ENCODE results near the gene CASS4.

DNA sequence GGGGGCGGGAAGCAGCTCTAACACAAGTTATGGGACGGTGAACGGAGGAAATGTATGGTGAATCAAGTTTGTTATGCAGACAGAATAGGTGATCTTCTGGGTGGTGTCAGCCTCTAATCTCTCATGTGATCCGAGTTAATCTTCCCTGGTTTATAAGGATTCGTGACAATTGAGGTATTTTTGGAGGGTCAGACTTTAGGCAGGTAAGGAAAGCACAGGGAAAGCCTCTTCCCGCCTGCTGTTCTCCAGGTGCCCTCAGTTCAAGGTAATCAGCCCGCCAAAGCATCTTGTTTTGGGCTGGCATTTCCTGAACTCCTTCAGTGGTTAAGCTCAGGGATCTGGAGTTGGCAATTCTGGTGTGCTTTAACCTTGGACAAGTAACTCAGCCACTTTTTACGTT lies 18.4 kb upstream of the CASS4 start:
- TF ChIP-seq, protein P1, sequence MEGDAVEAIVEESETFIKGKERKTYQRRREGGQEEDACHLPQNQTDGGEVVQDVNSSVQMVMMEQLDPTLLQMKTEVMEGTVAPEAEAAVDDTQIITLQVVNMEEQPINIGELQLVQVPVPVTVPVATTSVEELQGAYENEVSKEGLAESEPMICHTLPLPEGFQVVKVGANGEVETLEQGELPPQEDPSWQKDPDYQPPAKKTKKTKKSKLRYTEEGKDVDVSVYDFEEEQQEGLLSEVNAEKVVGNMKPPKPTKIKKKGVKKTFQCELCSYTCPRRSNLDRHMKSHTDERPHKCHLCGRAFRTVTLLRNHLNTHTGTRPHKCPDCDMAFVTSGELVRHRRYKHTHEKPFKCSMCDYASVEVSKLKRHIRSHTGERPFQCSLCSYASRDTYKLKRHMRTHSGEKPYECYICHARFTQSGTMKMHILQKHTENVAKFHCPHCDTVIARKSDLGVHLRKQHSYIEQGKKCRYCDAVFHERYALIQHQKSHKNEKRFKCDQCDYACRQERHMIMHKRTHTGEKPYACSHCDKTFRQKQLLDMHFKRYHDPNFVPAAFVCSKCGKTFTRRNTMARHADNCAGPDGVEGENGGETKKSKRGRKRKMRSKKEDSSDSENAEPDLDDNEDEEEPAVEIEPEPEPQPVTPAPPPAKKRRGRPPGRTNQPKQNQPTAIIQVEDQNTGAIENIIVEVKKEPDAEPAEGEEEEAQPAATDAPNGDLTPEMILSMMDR (IDR thresholded peaks at IDR 0.05; ENCODE audit: low read depth, low read length, missing input control), result no peak
- TF ChIP-seq, protein P2, sequence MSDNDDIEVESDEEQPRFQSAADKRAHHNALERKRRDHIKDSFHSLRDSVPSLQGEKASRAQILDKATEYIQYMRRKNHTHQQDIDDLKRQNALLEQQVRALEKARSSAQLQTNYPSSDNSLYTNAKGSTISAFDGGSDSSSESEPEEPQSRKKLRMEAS (IDR thresholded peaks at IDR 0.05), result no peak
- TF ChIP-seq, protein P3, sequence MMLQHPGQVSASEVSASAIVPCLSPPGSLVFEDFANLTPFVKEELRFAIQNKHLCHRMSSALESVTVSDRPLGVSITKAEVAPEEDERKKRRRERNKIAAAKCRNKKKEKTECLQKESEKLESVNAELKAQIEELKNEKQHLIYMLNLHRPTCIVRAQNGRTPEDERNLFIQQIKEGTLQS (IDR thresholded peaks at IDR 0.05), result no peak
- TF ChIP-seq EGR1 (IDR thresholded peaks at IDR 0.05; ENCODE audit: low read depth in 2 of 2) (no peak), SP1 (IDR thresholded peaks at IDR 0.05) (no peak), HNF4G (IDR thresholded peaks at IDR 0.05) (no peak), YY1 (IDR thresholded peaks at IDR 0.05) (no peak), RXRA (IDR thresholded peaks at IDR 0.05) (no peak), TAF1 (conservative IDR thresholded peaks at IDR 0.05) (no peak), NR2F2 (IDR thresholded peaks at IDR 0.05) (no peak), RAD21 (IDR thresholded peaks at IDR 0.05) (no peak), GABPA (IDR thresholded peaks at IDR 0.05 in 1 of 2, conservative IDR thresholded peaks at IDR 0.05 in 1 of 2) (no peak)
- TF ChIP-seq, protein P4, sequence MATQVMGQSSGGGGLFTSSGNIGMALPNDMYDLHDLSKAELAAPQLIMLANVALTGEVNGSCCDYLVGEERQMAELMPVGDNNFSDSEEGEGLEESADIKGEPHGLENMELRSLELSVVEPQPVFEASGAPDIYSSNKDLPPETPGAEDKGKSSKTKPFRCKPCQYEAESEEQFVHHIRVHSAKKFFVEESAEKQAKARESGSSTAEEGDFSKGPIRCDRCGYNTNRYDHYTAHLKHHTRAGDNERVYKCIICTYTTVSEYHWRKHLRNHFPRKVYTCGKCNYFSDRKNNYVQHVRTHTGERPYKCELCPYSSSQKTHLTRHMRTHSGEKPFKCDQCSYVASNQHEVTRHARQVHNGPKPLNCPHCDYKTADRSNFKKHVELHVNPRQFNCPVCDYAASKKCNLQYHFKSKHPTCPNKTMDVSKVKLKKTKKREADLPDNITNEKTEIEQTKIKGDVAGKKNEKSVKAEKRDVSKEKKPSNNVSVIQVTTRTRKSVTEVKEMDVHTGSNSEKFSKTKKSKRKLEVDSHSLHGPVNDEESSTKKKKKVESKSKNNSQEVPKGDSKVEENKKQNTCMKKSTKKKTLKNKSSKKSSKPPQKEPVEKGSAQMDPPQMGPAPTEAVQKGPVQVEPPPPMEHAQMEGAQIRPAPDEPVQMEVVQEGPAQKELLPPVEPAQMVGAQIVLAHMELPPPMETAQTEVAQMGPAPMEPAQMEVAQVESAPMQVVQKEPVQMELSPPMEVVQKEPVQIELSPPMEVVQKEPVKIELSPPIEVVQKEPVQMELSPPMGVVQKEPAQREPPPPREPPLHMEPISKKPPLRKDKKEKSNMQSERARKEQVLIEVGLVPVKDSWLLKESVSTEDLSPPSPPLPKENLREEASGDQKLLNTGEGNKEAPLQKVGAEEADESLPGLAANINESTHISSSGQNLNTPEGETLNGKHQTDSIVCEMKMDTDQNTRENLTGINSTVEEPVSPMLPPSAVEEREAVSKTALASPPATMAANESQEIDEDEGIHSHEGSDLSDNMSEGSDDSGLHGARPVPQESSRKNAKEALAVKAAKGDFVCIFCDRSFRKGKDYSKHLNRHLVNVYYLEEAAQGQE (IDR thresholded peaks at IDR 0.05), result no peak
- TF ChIP-seq, protein P5, sequence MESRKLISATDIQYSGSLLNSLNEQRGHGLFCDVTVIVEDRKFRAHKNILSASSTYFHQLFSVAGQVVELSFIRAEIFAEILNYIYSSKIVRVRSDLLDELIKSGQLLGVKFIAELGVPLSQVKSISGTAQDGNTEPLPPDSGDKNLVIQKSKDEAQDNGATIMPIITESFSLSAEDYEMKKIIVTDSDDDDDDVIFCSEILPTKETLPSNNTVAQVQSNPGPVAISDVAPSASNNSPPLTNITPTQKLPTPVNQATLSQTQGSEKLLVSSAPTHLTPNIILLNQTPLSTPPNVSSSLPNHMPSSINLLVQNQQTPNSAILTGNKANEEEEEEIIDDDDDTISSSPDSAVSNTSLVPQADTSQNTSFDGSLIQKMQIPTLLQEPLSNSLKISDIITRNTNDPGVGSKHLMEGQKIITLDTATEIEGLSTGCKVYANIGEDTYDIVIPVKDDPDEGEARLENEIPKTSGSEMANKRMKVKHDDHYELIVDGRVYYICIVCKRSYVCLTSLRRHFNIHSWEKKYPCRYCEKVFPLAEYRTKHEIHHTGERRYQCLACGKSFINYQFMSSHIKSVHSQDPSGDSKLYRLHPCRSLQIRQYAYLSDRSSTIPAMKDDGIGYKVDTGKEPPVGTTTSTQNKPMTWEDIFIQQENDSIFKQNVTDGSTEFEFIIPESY (IDR thresholded peaks at IDR 0.05), result no peak
